ENCODE measurements around the gene SLC6A17. TPM values are rescaled to one million over a fixed set of nuclear protein-coding genes. Genes with fewer than 3 reads are reported as not detected.

Gene SLC6A17
- polyA plus RNA-seq, 1 donor = 0.33 TPM

DNA sequence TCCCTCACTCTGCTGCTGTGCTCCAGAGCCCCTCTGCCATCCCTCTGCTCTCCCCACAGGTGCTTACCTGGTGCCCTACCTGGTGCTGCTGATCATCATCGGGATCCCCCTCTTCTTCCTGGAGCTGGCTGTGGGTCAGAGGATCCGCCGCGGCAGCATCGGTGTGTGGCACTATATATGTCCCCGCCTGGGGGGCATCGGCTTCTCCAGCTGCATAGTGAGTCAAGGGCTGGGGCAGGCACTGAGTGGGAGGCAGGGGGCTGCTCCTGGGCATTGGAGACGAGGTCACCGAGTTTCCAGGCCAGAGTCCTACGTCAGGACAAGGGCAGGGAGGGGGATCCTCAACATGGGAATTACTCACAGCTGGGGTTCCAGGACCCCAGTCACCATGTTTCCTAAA, 21.7 kb downstream of the SLC6A17 start:
- Histone ChIP-seq H3K4me1 (ENCODE audit: control insufficient read depth, insufficient read depth, low read length) (no peaks in the 10 kb centered on the region), H3K4me3 (ENCODE audit: low read length) (no peak overlapping the region), H3K9me3 (ENCODE audit: control insufficient read depth, low read depth, low read length) (no peaks in the 10 kb centered on the region), H3K27ac (ENCODE audit: low read length) (no peak overlapping the region), H3K36me3 (ENCODE audit: control insufficient read depth, insufficient read depth, low read length) (no peaks in the 10 kb centered on the region), H3K27me3 (ENCODE audit: control insufficient read depth, insufficient read depth, low read length) (peaks cover 19% of the 10 kb centered on the region)
- WGBS (ENCODE audit: insufficient coverage, low lambda C conversion rate) = no CpG with 5 or more reads among the region's 10 CpGs
- DNase-seq = no peak

DNA sequence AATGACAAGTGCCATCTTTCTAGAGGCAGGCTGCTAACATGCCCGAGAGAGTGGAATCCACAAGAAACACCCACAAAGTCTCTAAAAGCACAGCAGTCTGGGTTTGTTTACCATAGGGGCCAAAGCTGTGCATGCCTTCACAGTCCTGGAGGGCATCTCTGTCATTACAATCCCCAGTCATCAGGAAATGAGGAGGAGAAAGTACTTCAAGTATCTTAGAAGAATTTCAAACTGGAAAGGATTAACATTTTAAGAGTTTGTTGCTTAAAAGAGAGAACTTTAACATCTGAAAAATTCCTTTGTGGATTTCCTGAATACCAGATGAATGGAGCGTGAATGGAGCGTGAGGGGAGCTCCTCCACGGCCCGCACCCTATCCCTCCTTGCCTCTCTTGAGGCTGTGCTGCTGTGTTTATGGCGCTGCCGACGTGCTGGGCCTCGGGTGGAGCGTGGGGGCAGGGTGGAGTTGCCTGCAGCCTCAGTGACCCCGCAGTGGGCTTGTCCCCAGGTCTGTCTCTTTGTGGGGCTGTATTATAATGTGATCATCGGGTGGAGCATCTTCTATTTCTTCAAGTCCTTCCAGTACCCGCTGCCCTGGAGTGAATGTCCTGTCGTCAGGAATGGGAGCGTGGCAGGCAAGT, 23.3 kb downstream of the SLC6A17 start:
- no peak for DNase-seq
- no peaks in the 10 kb centered on the region for H3K36me3 ChIP-seq (ENCODE audit: control insufficient read depth, insufficient read depth, low read length)
- no peak overlapping the region for H3K4me3 ChIP-seq (ENCODE audit: low read length)
- WGBS (ENCODE audit: insufficient coverage, low lambda C conversion rate) = no CpG with 5 or more reads among the region's 15 CpGs
- peaks cover 19% of the 10 kb centered on the region for H3K27me3 ChIP-seq (ENCODE audit: control insufficient read depth, insufficient read depth, low read length)
- H3K27ac ChIP-seq (ENCODE audit: low read length) = no peak overlapping the region
- H3K4me1 ChIP-seq (ENCODE audit: control insufficient read depth, insufficient read depth, low read length) = no peaks in the 10 kb centered on the region
- H3K9me3 ChIP-seq (ENCODE audit: control insufficient read depth, low read depth, low read length) = no peaks in the 10 kb centered on the region

DNA sequence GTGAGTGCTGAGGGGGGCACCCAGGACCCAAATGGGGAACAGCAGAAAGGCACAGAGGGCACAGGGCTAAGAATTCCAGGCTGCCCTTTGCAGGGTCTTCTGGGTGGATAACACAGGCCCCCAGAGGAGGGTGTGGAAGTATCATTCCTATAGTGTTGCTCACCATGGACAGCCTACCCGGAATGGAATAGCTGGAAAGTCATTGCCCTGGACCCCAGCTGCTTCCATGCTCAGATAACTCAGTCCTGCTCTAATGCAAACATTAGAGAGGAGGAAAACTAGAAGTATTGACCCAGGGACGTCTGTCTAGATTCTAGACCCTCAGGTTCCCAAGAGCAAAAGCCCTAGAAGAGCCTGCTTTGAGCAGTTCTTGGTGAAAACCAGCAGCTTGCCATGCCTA, 24.7 kb downstream of the SLC6A17 start:
- H3K27ac ChIP-seq (ENCODE audit: low read length) = no peak overlapping the region
- no peak for DNase-seq
- peaks cover 19% of the 10 kb centered on the region for H3K27me3 ChIP-seq (ENCODE audit: control insufficient read depth, insufficient read depth, low read length)
- no peaks in the 10 kb centered on the region for H3K36me3 ChIP-seq (ENCODE audit: control insufficient read depth, insufficient read depth, low read length)
- no peak overlapping the region for H3K4me3 ChIP-seq (ENCODE audit: low read length)
- WGBS (ENCODE audit: insufficient coverage, low lambda C conversion rate) = no CpG with 5 or more reads among the region's 2 CpGs
- H3K4me1 ChIP-seq (ENCODE audit: control insufficient read depth, insufficient read depth, low read length) = no peaks in the 10 kb centered on the region
- H3K9me3 ChIP-seq (ENCODE audit: control insufficient read depth, low read depth, low read length) = no peaks in the 10 kb centered on the region

DNA sequence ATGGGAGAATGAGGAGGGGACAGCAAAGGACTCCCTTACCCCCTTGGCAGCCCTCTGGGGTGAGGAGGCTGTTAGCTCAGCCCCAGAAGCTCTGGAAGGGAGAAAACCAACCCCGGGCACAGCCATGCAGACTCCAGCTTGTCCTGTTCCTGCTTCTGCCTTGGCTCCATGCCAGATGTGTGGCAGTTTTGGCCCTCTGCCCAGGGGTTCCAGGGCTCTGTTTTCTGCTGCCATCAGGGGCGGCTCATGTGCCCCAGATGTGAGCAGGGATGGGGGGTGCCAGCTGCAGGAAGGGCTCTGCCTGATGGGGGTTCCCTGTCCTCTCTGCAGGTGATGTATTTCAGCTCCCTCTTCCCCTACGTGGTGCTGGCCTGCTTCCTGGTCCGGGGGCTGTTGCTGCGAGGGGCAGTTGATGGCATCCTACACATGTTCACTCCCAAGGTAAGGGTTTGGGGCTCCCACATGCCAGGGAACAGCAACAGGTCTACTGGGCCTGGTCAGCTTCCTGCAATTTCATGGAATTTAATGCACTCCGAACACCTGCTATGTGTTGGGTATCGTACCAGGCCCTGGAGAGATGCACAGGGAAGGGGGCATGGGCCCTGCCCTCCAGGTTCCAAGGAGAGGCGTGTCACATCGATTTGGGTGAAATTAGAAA, 26.1 kb downstream of the SLC6A17 start:
- Histone ChIP-seq H3K27me3 (ENCODE audit: control insufficient read depth, insufficient read depth, low read length) (peaks cover 18% of the 10 kb centered on the region), H3K4me1 (ENCODE audit: control insufficient read depth, insufficient read depth, low read length) (no peaks in the 10 kb centered on the region), H3K9me3 (ENCODE audit: control insufficient read depth, low read depth, low read length) (no peaks in the 10 kb centered on the region), H3K27ac (ENCODE audit: low read length) (no peak overlapping the region), H3K36me3 (ENCODE audit: control insufficient read depth, insufficient read depth, low read length) (no peaks in the 10 kb centered on the region), H3K4me3 (ENCODE audit: low read length) (no peak overlapping the region)
- WGBS (ENCODE audit: insufficient coverage, low lambda C conversion rate) = no CpG with 5 or more reads among the region's 9 CpGs
- DNase-seq = peak in 1 of 2 donors; percentile 20

DNA sequence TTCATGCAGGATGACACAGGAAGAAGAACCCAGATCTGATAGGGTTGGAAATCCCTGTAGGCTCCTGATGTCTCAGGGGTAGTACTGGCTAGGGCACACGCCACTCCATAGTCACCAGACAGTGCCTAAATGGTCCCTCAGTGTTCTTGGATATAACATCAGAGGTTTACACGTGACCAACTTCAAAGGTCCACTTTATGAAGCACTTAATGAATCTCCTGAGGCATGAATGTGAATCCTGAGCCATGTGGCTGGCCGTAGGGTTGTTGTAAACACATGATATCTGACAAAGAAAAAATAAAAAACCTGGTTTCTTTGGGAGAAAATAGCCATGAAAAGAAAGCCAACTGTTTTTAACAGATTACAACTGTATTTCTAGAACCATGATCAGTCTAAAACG, 27.5 kb downstream of the SLC6A17 start:
- no CpG with 5 or more reads among the region's 4 CpGs for WGBS (ENCODE audit: insufficient coverage, low lambda C conversion rate)
- Histone ChIP-seq H3K9me3 (ENCODE audit: control insufficient read depth, low read depth, low read length) (no peaks in the 10 kb centered on the region), H3K27me3 (ENCODE audit: control insufficient read depth, insufficient read depth, low read length) (peaks cover 12% of the 10 kb centered on the region), H3K36me3 (ENCODE audit: control insufficient read depth, insufficient read depth, low read length) (no peaks in the 10 kb centered on the region), H3K27ac (ENCODE audit: low read length) (no peak overlapping the region), H3K4me3 (ENCODE audit: low read length) (no peak overlapping the region), H3K4me1 (ENCODE audit: control insufficient read depth, insufficient read depth, low read length) (no peaks in the 10 kb centered on the region)
- DNase-seq = no peak

DNA sequence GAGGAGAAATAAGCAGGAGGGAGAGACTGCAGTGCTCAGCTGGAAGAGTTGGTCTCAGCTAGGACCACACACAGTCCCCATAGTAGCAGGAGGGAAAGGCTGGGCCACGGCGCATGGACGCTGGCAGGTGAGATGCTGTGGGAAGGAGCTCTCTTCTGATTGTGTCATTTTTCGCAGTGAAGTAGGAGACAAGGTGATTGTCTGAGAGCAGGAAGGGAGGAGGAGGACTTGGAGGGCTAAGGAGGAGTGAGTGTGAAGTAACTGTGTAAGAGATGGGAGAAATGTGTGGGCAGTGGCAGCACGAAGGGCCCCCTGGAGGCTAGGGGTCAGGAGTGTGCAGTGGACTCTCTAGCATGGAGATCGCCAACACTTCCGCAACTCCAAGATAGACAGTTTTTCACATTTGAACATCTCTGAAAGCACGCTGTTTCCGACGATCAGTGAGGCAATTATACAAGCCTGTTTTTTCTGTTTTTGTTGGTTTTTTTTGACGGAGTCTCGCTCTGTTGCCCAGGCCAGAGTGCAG, 33.4 kb downstream of the SLC6A17 start:
- Histone ChIP-seq H3K36me3 (ENCODE audit: control insufficient read depth, insufficient read depth, low read length) (no peaks in the 10 kb centered on the region), H3K4me3 (ENCODE audit: low read length) (no peak overlapping the region), H3K27me3 (ENCODE audit: control insufficient read depth, insufficient read depth, low read length) (peaks cover 35% of the 10 kb centered on the region), H3K27ac (ENCODE audit: low read length) (no peak overlapping the region), H3K4me1 (ENCODE audit: control insufficient read depth, insufficient read depth, low read length) (no peaks in the 10 kb centered on the region), H3K9me3 (ENCODE audit: control insufficient read depth, low read depth, low read length) (no peaks in the 10 kb centered on the region)
- 90% methylated on average over 7 of the region's 12 CpGs for WGBS (ENCODE audit: insufficient coverage, low lambda C conversion rate)
- DNase-seq = no peak

DNA sequence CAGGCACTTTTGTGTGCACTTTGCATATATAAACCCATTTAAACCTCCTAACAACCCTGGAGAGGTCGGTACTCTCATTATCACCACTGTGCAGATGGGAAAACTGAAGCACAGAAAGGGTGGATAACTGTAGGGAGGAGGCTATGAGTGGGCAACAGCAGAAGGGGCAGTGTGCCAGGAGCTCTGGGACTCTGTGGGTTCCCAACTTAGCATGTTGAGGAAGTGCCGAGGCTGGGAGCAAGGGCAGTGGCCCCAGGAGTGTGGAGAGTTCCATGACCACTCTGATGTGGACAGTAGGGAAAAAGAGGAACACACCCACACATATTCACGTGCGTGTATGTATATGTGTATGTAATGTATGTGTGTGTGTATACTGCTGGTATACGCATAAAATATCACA, 34.2 kb downstream of the SLC6A17 start:
- H3K36me3 ChIP-seq (ENCODE audit: control insufficient read depth, insufficient read depth, low read length) = no peaks in the 10 kb centered on the region
- WGBS (ENCODE audit: insufficient coverage, low lambda C conversion rate) = no CpG with 5 or more reads among the region's 5 CpGs
- H3K27me3 ChIP-seq (ENCODE audit: control insufficient read depth, insufficient read depth, low read length) = peaks cover 36% of the 10 kb centered on the region
- H3K27ac ChIP-seq (ENCODE audit: low read length) = no peak overlapping the region
- DNase-seq = no peak
- no peak overlapping the region for H3K4me3 ChIP-seq (ENCODE audit: low read length)
- no peaks in the 10 kb centered on the region for H3K4me1 ChIP-seq (ENCODE audit: control insufficient read depth, insufficient read depth, low read length)
- H3K9me3 ChIP-seq (ENCODE audit: control insufficient read depth, low read depth, low read length) = no peaks in the 10 kb centered on the region

DNA sequence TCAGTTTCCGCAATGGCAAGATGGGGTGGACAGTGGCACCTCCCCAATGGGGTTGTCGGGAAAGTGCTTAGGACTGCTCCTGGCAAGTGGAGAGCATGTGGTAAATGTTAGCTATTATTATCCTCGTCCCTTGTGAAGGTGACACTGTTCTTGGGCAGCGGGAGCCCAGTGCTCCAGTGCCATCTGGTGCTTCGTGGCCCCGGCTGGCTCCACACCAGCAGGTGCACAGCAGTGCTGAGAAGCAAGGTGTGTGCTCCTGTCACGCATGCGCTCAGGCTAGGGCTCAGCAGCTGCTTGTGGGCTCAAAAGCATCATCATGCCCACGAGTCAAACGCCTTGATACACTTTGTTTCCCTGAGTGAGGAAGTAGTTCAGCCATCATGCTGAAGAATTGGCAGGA, 34.9 kb downstream of the SLC6A17 start:
- DNase-seq = no peak
- no CpG with 5 or more reads among the region's 10 CpGs for WGBS (ENCODE audit: insufficient coverage, low lambda C conversion rate)
- H3K4me1 ChIP-seq (ENCODE audit: control insufficient read depth, insufficient read depth, low read length) = no peaks in the 10 kb centered on the region
- no peaks in the 10 kb centered on the region for H3K36me3 ChIP-seq (ENCODE audit: control insufficient read depth, insufficient read depth, low read length)
- H3K27me3 ChIP-seq (ENCODE audit: control insufficient read depth, insufficient read depth, low read length) = peaks cover 36% of the 10 kb centered on the region
- H3K27ac ChIP-seq (ENCODE audit: low read length) = no peak overlapping the region
- no peaks in the 10 kb centered on the region for H3K9me3 ChIP-seq (ENCODE audit: control insufficient read depth, low read depth, low read length)
- no peak overlapping the region for H3K4me3 ChIP-seq (ENCODE audit: low read length)

DNA sequence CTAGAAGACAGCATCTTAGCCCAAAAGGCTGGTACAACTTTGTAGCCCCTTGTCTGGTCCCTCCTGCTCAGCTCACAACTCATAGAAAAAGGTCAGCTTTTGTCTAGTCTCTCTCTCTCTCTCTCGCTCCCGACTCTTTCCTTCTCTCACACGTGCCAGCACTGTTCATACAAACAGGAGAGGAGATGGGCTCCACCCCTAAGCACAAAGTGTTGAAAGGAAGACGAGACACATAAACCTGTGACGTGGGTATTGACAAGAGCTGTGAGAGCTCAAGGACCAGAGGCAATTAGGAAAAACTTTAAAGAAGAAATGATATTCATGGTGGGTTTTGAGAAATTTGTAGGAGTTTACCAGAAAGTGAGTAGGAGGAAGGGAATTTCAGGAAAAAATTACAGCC, 36.3 kb downstream of the SLC6A17 start:
- H3K4me3 ChIP-seq (ENCODE audit: low read length) = no peak overlapping the region
- H3K4me1 ChIP-seq (ENCODE audit: control insufficient read depth, insufficient read depth, low read length) = no peaks in the 10 kb centered on the region
- no peaks in the 10 kb centered on the region for H3K36me3 ChIP-seq (ENCODE audit: control insufficient read depth, insufficient read depth, low read length)
- H3K27ac ChIP-seq (ENCODE audit: low read length) = no peak overlapping the region
- no peaks in the 10 kb centered on the region for H3K9me3 ChIP-seq (ENCODE audit: control insufficient read depth, low read depth, low read length)
- no peak for DNase-seq
- WGBS (ENCODE audit: insufficient coverage, low lambda C conversion rate) = 8% methylated on average over 3 of the region's 5 CpGs
- peaks cover 36% of the 10 kb centered on the region for H3K27me3 ChIP-seq (ENCODE audit: control insufficient read depth, insufficient read depth, low read length)

DNA sequence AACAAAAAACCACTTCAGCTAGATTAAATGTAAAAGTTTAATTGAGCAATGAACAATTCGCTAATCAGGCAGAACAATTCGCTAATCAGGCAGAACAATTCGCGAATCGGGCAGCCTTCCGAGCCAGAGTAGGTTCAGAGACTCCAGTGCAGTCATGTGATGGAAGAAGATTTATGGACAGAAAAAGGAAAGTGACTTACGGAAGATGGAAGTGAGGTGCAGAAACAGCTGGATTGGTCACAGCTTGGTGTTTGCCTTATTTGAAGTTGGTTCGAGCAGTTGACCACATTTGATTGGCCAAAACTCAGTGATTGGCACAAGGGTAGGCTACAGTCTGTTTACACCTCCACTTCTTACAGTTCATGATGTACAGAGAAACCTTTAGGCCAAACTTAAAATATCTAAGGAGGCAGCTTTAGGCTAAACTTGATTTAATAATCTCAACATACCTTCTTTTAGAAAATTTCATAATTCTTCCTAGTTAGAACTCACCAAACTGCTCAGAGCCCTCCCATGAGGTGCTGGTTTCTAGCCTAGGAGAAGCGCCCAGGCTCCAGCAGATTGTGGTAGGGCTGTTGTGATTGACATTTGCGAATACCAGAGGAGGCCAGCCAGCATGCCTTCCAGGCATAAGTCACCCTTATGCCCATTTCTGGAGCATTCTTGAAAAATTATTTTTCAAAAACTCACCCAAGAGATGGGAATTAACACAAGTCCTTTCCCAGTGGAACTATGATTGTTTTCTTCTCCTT, 37.0 kb downstream of the SLC6A17 start:
- no peak for DNase-seq
- WGBS (ENCODE audit: insufficient coverage, low lambda C conversion rate) = 85% methylated on average over 6 of the region's 10 CpGs
- H3K27ac ChIP-seq (ENCODE audit: low read length) = no peak overlapping the region

More for the DNA sequence above, 37.0 kb downstream of the SLC6A17 start:
- no peaks in the 10 kb centered on the region for H3K4me1 ChIP-seq (ENCODE audit: control insufficient read depth, insufficient read depth, low read length)
- H3K4me3 ChIP-seq (ENCODE audit: low read length) = no peak overlapping the region
- H3K36me3 ChIP-seq (ENCODE audit: control insufficient read depth, insufficient read depth, low read length) = no peaks in the 10 kb centered on the region
- peaks cover 36% of the 10 kb centered on the region for H3K27me3 ChIP-seq (ENCODE audit: control insufficient read depth, insufficient read depth, low read length)
- H3K9me3 ChIP-seq (ENCODE audit: control insufficient read depth, low read depth, low read length) = no peaks in the 10 kb centered on the region
